Measurements from ENCODE around the gene VAT1L.

- TF ChIP-seq CTCF (IDR thresholded peaks at IDR 0.05): no peak
- no peak for TF ChIP-seq POLR2AphosphoS5 (IDR thresholded peaks at IDR 0.05)
These were observed 2.0 kb upstream of the VAT1L start for GRCh38 chr16:77786186-77786847.

Data from prostate gland (tissue), 2 donors.